ENCODE data around the gene SLC8B1. TPM values are rescaled to one million over a fixed set of nuclear protein-coding genes. Genes with fewer than 3 reads are reported as not detected.
"Not testable (repeated sequence)": the region's sequence is repeated elsewhere in the genome, so short reads cannot be mapped to it uniquely, and the experiment has no call there.

Gene SLC8B1
- polyA plus RNA-seq, 4 donors, result 12.3 to 18.8 (median 14.7) TPM

GRCh38 chr12:113358381-113359132, 23.6 kb upstream of the SLC8B1 start, which contains the start of gene PLBD2:
Gene PLBD2 (plus strand): TSS chr12:113358587. CDS start chr12:113358601, 14 bp downstream.
- peak in 3 of 4 donors; percentile 75 to 87 (median 82) for DNase-seq (ENCODE audit: low read depth in 4 of 4, low spot score in 2 of 4)

- DNase-seq (ENCODE audit: low read depth in 4 of 4, low spot score in 2 of 4), result not testable (repeated sequence)
Measured at GRCh38 chr12:113354192-113354591, 19.3 kb upstream of the SLC8B1 start.

- DNase-seq (ENCODE audit: low read depth in 4 of 4, low spot score in 2 of 4), result no peak
Measured at GRCh38 chr12:113351089-113351488, 16.2 kb upstream of the SLC8B1 start.

GRCh38 chr12:113348849-113349536, 14.1 kb upstream of the SLC8B1 start:
- no peak for DNase-seq (ENCODE audit: low read depth in 4 of 4, low spot score in 2 of 4)

GRCh38 chr12:113347892-113348291, 13.0 kb upstream of the SLC8B1 start:
- DNase-seq (ENCODE audit: low read depth in 4 of 4, low spot score in 2 of 4), result no peak

GRCh38 chr12:113347107-113347506, 12.2 kb upstream of the SLC8B1 start:
- DNase-seq (ENCODE audit: low read depth in 4 of 4, low spot score in 2 of 4), result no peak

GRCh38 chr12:113346353-113346752, 11.4 kb upstream of the SLC8B1 start:
- DNase-seq (ENCODE audit: low read depth in 4 of 4, low spot score in 2 of 4), result no peak

- DNase-seq (ENCODE audit: low read depth in 4 of 4, low spot score in 2 of 4), result no peak
Measured at GRCh38 chr12:113345318-113345717, 10.4 kb upstream of the SLC8B1 start.

- DNase-seq (ENCODE audit: low read depth in 4 of 4, low spot score in 2 of 4), result no peak
Measured at GRCh38 chr12:113341535-113341934, 6.6 kb upstream of the SLC8B1 start.

- no peak for DNase-seq (ENCODE audit: low read depth in 4 of 4, low spot score in 2 of 4)
Measured at GRCh38 chr12:113340061-113340460, 5.2 kb upstream of the SLC8B1 start.

GRCh38 chr12:113339540-113339939, 4.6 kb upstream of the SLC8B1 start:
- no peak for DNase-seq (ENCODE audit: low read depth in 4 of 4, low spot score in 2 of 4)

- no peak for DNase-seq (ENCODE audit: low read depth in 4 of 4, low spot score in 2 of 4)
Measured at GRCh38 chr12:113333877-113334785, 778 bp downstream of the SLC8B1 start.

- no peak for DNase-seq (ENCODE audit: low read depth in 4 of 4, low spot score in 2 of 4)
Measured at GRCh38 chr12:113333418-113333750, 1.5 kb downstream of the SLC8B1 start.

GRCh38 chr12:113332688-113333417, 2.1 kb downstream of the SLC8B1 start:
- no peak for DNase-seq (ENCODE audit: low read depth in 4 of 4, low spot score in 2 of 4)

- no peak for DNase-seq (ENCODE audit: low read depth in 4 of 4, low spot score in 2 of 4)
Measured at GRCh38 chr12:113330505-113330904, 4.4 kb downstream of the SLC8B1 start.

GRCh38 chr12:113329791-113330417, 5.0 kb downstream of the SLC8B1 start:
- DNase-seq (ENCODE audit: low read depth in 4 of 4, low spot score in 2 of 4), result no peak

GRCh38 chr12:113329022-113329790, 5.7 kb downstream of the SLC8B1 start:
- no peak for DNase-seq (ENCODE audit: low read depth in 4 of 4, low spot score in 2 of 4)

- DNase-seq (ENCODE audit: low read depth in 4 of 4, low spot score in 2 of 4), result no peak
Measured at GRCh38 chr12:113328368-113328889, 6.5 kb downstream of the SLC8B1 start.

Data from left renal cortex interstitium (tissue), 4 donors.